ENCODE results near the gene WDR47.
"Not testable (repeated sequence)": the region's sequence is repeated elsewhere in the genome, so short reads cannot be mapped to it uniquely, and the experiment has no call there.

The WDR47 gene

DNA sequence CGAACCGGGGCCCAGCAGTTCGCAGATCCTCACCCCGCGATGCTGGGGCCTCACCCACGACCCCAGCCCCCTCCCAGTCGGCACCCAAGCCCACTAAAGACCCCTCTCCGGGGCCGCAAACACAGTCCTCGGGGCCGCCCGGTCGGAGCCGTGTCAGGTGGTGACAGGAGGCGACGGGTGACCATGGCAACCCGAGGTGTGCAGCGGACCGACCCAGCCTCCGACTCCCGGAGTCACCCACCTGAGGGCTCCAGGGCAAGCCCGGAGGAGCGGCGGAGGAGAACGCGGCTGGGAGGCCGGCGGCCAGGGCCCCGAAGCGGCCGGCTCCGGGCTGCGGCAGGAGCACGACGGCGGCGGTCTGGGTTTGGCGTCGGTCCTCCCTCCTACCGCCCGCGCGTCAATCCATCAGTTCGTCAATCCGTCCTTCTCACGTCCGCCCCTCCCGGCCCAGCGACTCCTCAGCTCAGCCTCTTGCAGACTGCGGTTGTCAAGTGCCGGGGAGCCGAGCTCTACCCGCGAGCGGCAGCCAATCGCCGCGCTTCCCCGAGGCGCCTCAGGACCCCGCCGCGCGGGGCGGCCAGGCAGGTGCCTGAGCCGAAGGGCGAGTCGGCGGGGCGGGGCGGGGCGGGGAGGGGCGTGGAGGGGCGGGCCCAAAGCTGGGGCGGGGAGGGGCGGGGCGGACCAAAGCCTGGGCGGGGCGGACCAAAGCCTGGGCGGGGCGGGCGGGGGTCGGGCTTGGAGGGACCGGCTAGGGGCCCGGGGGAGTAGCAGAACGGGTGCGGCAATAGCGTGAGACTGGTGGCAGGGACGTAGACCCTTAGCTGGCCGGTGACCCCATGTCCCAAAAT is at the start of gene WDR47:
Gene WDR47, minus strand, starts transcription at position 482 of the 848 bp plus-strand sequence. CDS start 18,590 bp downstream, outside the sequence.
- no peak for FAIRE-seq

DNA sequence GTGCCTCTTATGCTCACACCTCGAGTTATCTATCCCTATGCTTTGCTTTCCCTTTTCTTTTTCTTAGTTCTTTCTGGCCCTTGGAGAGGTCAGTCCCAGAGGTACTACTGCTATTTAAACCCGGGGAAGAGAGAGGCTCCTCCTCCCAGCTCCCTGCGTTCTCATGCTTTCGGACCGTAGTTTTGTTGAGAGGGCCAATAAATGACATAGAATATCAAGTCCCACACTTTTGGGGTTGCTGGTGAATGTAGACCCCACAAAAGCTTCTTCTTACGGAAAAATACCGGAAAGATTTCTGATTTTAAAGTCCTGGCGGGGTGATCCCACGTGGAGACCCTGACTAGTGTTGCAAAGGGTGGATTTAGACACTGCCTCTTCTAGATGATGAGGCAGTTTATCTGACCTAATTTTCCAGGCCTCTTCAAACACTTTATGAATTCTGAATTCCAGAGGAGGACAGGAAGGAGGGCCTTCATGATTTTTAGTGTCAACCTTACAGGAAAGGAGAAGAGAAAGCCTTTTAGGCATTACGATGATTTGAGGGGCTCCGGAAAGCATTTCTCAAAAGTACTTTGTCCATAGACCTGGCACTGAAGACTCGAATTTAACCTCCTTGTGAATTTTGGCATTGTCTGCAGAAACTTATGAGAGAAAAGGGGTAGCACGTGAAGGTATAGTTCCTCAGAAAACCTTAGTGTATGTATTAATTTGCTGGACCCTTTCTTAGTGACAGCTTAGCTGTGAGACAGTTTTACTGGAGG is 49.4 kb upstream of the WDR47 start:
- no peak for FAIRE-seq

DNA sequence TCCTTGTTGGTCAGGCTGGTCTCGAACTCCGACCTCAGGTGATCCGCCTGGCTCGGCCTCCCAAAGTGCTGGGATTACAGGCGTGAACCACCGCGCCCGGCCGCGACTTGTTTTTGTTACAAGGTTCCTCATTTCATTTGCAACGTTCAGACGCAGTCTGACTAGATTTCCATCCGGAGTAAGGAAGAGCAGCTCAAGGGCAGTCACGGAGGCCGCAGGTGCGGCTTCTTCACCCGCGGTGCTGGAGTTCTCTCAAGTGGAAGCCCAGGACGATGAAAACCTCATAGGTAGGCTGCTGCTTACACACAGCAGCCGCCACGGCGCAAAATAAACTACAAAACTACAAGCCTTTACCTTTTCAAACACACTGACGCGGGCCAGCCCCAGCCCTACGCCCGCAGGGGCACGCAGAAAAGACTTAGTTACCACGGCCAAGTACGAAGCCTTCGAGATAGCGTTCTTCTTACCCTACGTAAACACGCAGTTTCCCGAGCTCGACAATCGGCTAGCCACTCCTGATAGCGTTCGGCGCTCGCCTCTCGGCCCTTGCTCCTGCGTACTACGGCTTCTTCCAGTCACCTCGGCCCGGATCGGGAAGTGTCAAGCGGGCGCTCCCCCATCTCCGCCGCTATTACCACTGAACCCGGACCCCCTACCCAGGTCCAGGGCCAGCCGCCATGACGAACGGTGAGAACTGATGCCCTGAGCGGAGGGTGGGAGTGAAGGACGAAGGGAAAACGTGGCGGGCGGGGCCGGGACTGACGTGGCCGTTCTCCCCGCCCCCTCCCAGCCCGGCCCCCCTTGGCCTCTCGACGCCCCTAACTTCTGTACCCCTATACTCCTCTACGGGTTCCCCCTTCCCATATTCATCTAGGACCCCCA is 48.5 kb upstream of the WDR47 start, which contains the start of gene TMEM167B:
Gene TMEM167B, plus strand, starts transcription at position 569 of the 882 bp plus-strand sequence. Its CDS starts 109 bp downstream, at position 678.
- FAIRE-seq = no peak

DNA sequence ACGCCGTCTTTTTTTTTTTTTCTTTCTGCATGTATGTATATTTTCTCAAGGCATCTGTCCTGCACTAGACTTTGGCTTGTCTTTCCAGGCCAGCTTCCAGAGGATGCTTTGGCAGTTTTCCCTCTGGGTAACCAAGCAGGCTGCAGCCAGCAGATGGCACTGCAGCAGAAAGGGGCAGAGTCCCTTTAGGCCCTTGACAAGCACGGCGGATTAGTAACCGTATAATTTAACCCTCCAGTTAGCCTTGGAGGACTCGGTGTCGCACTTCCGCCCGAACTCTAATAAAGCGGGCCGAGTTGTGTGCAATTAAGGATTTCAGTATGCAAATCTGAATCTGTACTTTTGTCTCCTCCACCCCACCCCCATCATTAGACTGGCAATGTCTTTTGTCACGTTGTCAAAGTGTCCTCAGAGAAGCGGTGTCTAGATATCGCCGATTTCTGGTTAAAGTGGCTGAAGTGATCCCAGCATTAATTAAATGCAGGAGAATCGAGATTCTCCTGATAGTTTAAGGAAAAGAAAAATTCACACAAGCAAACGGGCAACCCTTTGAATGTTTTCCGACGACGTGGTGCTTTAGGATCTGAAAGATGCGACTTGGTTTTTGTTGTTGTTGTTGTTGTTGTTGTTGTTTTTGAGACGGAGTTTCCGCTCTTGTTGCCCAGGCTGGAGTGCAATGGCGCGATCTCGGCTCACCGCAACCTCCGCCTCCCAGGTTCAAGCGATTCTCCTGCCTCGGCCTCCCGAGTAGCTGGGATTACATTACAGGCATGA is 47.5 kb upstream of the WDR47 start:
- no peak for FAIRE-seq

DNA sequence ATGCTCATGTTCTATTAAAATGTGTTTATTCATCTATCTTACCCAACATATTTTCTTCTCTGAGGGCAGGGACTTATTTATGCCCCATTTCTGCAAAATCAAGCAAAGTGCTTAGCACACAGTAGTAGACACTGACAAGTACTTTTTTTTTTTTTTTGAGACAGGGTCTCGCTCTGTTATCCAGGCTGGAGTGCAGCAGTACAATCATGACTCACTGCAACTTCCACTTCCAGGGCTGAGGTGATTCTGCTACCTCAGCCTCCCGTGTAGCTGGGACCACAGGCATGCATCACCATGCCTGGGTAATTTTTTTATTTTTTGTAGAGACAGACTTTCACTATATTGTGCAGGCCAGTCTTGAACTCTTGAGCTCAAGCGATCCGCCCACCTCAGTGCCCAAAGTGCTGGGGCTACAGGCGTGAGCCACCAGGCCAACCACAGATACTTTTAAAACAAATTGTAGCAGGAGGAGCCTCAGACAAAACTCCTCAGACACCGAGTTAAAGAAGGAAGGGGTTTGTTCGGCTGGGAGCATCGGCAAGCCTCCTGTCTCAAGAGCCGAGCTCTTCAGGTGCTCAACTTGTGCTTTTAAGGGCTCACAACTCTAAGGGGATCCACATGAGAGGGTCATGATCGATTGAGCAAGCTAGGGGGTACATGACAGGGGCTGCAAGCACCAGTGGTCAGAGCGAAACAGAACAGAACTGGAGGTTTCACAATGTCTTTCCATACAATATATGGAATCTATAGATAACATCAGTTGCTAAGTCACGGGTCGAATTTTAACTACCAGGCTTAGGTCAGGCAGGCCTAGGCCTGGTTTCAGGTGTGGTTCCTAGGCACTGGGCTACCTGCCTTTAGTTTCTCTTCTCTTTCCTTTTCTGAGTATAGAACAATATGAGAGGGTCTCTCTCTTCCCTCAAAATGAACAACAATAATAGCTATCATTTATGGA is 42.9 kb upstream of the WDR47 start:
- no peak for FAIRE-seq

- FAIRE-seq = no peak
These were observed 42.0 kb upstream of the WDR47 start for GRCh38 chr1:109083923-109084322.

DNA sequence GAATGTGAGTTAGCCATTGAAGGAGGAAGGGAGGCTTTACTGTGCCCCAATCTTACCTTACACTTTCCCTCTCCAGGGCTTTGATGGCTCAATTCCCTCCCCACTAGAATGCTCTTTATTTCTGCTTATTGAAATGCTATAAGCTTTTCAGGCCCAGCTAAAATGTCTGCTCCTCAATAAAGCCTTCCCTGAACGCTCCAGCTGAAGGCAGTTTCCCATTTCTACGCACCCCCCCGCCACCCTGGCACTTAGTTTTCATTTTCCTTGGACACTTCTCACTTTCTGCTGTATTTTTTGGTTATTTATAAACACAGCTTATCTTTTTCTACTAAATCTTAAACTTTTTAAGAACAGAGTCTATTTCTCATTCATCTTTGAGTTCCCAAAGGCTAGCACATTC is 41.6 kb upstream of the WDR47 start:
- no peak for FAIRE-seq

GRCh38 chr1:109080441-109081082 is 38.7 kb upstream of the WDR47 start:
- no peak for FAIRE-seq

GRCh38 chr1:109079240-109079622 is 37.3 kb upstream of the WDR47 start:
- FAIRE-seq = no peak

DNA sequence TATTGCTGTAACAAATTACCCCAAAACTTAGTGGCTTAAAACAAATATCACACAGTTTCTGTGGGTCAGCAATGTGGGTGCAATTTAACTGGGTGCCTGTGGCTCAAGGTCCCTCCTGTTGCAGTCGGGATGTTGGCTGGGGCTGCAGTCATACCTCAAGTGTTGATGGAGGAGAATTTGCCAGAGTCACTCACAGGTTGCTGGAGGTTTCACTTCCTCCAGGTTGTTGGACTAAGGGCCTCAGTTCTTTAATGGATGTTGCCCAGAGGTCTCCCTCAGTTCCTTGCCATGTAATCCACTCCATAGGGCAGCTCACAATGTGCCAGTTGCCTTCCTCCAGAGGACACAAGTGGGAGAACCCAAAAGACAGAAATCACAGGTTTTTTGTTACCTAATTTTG is 36.4 kb upstream of the WDR47 start:
- FAIRE-seq = no peak

DNA sequence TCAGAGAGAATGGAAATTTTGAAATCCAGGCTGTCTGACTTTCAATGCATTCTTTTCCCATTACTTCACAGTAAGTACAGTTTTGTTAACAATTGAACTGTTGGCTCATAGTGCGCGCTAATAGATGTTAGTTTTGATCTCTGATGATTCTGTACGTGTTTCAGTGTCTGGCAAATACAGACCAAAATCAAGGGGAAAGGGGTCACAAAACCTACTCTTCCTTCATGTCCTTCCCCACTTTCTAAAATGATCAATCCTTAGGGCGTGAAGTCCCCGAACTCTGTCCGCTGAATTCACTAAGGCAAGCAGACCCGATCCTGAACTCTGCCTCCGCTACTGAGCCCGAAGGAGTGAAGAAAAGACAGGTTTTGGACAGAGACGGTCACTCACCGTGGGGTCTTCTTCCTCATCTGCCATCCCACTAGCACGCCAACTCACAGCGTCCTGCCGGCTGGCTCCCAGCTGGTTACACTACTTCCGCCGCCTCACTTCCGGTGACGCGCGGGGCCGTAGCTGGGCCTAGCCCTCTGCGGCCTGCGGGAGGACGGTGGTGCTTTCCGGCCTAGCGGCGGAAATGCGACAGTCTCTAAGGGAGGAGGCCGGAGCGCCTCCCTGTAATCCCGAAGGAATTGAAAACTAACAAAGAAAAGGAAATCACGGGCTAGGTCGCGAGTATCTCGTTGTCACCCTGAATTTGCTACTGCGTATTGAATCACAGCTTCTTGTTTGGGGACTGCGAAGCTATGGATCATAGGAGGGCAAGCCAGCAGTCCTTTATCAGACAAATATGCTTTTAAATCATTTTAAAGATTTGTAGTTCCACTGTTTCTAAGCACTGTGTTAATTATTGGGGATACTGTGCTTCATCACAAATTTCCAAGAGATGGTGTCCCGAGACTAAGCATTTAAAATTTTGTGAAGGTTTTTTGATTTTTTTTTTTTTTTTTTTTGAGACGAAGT is 33.9 kb upstream of the WDR47 start, which contains the start of gene TAF13:
Gene TAF13, minus strand, starts transcription at position 473 of the 960 bp plus-strand sequence. Its CDS starts 56 bp downstream, at position 417.
- FAIRE-seq = no peak

GRCh38 chr1:109069294-109069693 is 27.4 kb upstream of the WDR47 start:
- FAIRE-seq = no peak

- FAIRE-seq = no peak
These were observed 26.0 kb upstream of the WDR47 start for GRCh38 chr1:109067883-109068282.

DNA sequence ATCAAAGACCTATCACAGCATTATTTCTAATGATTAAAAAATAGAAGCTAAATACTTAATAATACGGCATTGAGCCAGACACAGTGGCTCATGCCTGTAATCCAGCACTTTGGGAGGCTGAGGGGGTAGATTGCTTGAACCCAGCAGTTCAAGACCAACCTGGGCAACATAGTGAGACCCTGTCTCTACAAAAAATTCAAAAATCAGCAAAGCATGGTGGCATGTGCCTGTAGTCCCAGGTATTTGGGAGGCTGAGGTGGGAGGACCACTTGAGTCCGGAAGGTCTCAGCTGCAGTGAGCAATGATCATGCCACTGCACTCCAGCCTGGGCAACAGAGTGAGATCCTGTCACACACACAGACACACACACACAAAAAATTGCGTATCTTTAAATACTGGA is 23.2 kb upstream of the WDR47 start:
- no peak for FAIRE-seq

- no peak for FAIRE-seq
These were observed 19.3 kb upstream of the WDR47 start for GRCh38 chr1:109061183-109061582.

DNA sequence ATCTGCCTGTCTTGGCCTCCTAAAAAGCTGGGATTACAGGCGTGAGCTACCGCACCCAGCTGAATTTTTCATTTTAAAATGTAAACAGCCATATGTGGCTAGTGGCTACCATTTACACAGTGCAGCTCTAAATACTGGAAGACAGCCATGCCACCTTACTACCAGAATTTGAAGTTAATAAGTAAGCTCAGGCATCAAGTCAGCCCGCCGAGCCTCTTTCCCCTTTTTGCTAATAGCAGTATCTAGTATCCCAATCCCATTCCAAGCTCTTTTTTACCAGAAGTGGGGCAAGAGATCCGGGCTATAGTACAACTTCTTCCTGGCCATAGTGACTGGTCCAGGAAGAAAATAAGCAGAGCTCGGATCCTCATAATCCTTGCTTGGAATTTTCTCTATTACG is 18.8 kb upstream of the WDR47 start:
- no peak for FAIRE-seq

GRCh38 chr1:109059026-109059425 is 17.1 kb upstream of the WDR47 start:
- FAIRE-seq = no peak

- no peak for FAIRE-seq
These were observed 14.2 kb upstream of the WDR47 start for GRCh38 chr1:109056064-109056463.

DNA sequence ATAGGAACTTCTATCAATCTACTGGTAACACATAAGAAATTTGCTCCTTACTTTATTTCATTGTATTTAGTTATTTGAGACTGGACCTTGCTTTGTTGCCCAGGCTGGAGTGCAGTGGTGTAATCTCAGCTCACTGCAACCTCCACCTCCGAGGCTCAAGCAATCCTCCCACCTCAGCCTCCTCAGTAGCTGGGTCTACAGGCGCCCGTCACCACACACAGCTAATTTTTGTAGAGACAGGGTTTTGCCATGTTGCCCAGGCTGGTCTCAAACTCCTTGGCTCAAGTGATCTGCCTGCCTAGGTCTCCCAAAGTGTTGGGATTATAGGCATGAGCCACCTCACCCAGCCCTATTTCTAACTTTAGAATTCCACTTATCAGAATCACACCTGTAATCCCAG is 10.2 kb upstream of the WDR47 start:
- not testable (repeated sequence) for FAIRE-seq

Measured in colon (tissue), 2 donors.